ENCODE measurements around the gene COQ8B. TPM values are rescaled to one million over a fixed set of nuclear protein-coding genes. Genes with fewer than 3 reads are reported as not detected.

The COQ8B gene
- total RNA-seq, 1 donor from 2014 or later, result 28.2 TPM

GRCh38 chr19:40690693-40691420 is 25.8 kb downstream of the COQ8B start:
- DNase-seq, result peak; percentile 87

GRCh38 chr19:40690050-40690692 is 26.5 kb downstream of the COQ8B start, which contains the start of gene NUMBL:
NUMBL (minus strand) TSS chr19:40690651; CDS start chr19:40690483, 168 bp downstream.
- DNase-seq, result no peak

- DNase-seq, result no peak
Observed at GRCh38 chr19:40689339-40690049, 27.2 kb downstream of the COQ8B start.

GRCh38 chr19:40688987-40689338 is 27.7 kb downstream of the COQ8B start:
- DNase-seq, result no peak

- no peak for DNase-seq
Observed at GRCh38 chr19:40688309-40688708, 28.4 kb downstream of the COQ8B start.

- no peak for DNase-seq
Observed at GRCh38 chr19:40687525-40688016, 29.1 kb downstream of the COQ8B start.

GRCh38 chr19:40686882-40687524 is 29.7 kb downstream of the COQ8B start:
- no peak for DNase-seq

GRCh38 chr19:40685563-40685962 is 31.1 kb downstream of the COQ8B start:
- DNase-seq, result peak; percentile 35

GRCh38 chr19:40685016-40685526 is 31.6 kb downstream of the COQ8B start:
- DNase-seq, result no peak

GRCh38 chr19:40684280-40684679 is 32.4 kb downstream of the COQ8B start:
- no peak for DNase-seq

- DNase-seq, result no peak
Observed at GRCh38 chr19:40683437-40683836, 33.2 kb downstream of the COQ8B start.

GRCh38 chr19:40682431-40682964 is 34.2 kb downstream of the COQ8B start:
- DNase-seq, result no peak

- no peak for DNase-seq
Observed at GRCh38 chr19:40681039-40681438, 35.6 kb downstream of the COQ8B start.

- no peak for DNase-seq
Observed at GRCh38 chr19:40677156-40677555, 39.5 kb downstream of the COQ8B start.

- no peak for DNase-seq
Observed at GRCh38 chr19:40674291-40674690, 42.4 kb downstream of the COQ8B start.

GRCh38 chr19:40673397-40673796 is 43.3 kb downstream of the COQ8B start:
- no peak for DNase-seq

GRCh38 chr19:40672573-40673299 is 44.0 kb downstream of the COQ8B start:
- no peak for DNase-seq

GRCh38 chr19:40672038-40672437 is 44.6 kb downstream of the COQ8B start:
- no peak for DNase-seq

- DNase-seq, result peak; percentile 80
Observed at GRCh38 chr19:40671404-40671803, 45.3 kb downstream of the COQ8B start.

- no peak for DNase-seq
Observed at GRCh38 chr19:40668991-40669614, 47.6 kb downstream of the COQ8B start.

- no peak for DNase-seq
Observed at GRCh38 chr19:40667602-40668001, 49.1 kb downstream of the COQ8B start.
